HG03139 (cell line): ENCODE measurements around the gene KIR2DL3.
"Not testable (repeated sequence)": the region's sequence is repeated elsewhere in the genome, so short reads cannot be mapped to it uniquely, and the experiment has no call there.

Experiments
- ATAC-seq: cut with Tn5 transposase; IDR thresholded peaks from one replicate; pipeline ENCODE4 v1.9.1; 2021; ENCODE audit not compliant: unreplicated experiment

Gene KIR2DL3

GRCh38 chr19:54741950-54742349 lies 3.6 kb downstream of the KIR2DL3 start:
- ATAC-seq = not testable (repeated sequence)

GRCh38 chr19:54744080-54744479 lies 5.8 kb downstream of the KIR2DL3 start:
- not testable (repeated sequence) for ATAC-seq

DNA sequence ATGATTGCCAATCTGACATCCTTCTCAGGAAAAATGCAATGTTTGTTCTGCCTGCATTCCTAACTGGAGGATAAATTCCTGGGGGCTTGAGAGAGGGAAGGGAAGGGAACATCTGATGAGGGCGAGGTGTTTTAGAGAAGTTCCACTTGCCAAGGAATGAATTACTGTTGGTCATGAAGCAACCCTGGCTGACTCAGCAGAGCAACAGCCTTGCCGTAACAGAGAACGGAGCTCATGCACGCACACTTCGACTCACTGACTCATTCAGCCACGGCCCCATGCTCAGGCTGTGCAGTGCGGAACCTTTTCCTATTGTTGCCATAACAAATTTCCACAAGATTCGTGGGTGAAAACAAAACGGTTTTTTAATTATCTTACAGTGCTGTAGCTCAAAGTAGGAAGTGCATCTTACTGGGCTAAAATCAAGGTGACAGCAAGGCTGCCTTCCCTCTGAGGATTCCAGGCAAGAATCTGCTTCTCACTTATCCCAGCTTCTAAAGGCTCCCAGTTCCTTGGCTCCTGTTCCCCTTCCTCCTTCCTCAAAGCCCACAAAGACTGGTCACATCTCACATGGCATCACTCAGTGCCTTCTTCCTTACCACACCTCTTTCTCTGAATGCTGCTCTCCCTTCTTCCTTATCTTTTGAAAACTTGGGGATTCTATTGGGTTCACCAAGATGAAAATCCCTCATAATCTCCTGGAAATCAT lies 9.5 kb downstream of the KIR2DL3 start:
- not testable (repeated sequence) for ATAC-seq

DNA sequence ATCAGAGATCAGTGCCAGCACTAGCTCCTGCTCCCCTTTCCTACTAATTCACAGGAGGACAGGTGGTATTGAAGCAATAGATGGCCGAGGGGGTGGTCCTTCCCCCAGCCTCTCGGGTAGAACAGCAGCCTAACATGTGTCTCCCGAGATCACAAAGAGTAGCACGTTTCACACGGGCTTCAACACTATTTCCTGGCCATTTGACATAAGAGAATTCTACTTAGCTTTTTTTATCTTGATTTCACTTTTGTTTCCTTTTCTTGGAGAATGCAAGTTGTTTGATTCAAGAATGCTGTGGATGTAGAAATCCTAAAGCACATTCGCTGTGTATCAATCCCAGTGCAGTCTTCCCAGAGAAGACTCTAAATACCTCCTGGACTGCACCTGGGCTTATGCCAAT lies 12.0 kb downstream of the KIR2DL3 start:
- not testable (repeated sequence) for ATAC-seq

DNA sequence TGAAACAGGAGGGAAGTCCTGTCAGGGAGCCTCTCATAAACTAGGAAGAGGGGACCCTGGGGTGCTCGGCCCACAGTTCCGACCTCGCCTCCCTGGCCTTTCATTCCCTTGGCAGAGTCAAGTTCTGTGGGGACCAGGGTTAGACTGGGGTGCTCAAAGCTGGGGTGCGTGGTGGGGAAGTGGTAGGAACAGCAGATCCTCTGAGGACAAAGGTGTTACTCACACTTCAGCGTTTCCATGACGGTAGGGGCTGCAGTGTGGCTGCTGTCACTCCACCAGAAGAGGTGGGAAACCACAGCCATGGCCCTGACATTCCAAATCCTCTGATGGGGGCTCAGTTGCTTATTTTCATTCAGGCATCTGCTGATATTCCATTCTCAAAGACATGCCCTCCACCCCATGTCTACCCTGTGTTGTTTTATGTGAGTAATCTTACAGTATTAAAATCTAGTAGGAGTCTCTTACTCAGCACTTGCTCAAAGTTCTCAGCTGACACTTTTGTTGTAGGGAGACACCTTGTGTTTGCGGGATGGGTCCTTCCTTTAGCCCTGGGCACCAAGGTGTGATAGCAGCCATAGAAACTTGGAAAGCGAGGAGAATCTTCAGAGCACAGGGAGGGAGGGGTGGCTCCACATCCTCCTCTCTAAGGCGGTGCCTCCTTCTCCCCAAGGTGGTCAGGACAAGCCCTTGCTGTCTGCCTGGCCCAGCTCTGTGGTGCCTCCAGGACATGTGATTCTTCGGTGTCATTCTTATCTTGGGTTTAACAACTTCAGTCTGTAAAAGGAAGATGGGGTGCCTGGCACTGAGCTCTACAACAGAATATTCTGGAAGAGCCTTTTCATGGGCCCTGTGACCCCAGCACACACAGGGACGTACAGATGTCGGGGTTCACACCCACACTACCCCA lies 18.1 kb downstream of the KIR2DL3 start:
- ATAC-seq = not testable (repeated sequence)

DNA sequence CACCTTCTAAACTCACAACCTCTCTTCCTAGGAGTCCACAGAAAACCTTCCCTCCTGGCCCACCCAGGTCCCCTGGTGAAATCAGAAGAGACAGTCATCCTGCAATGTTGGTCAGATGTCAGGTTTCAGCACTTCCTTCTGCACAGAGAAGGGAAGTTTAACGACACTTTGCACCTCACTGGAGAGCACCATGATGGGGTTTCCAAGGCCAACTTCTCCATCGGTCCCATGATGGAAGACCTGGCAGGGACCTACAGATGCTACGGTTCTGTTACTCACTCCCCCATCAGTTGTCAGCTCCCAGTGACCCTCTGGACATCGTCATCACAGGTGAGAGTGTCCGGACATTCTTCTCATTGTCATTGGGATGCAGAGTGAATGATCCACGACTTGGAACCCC lies 20.3 kb downstream of the KIR2DL3 start:
- ATAC-seq = not testable (repeated sequence)

GRCh38 chr19:54764219-54764618 lies 25.9 kb downstream of the KIR2DL3 start:
- not testable (repeated sequence) for ATAC-seq

GRCh38 chr19:54766464-54766863 lies 28.2 kb downstream of the KIR2DL3 start:
- ATAC-seq = not testable (repeated sequence)

DNA sequence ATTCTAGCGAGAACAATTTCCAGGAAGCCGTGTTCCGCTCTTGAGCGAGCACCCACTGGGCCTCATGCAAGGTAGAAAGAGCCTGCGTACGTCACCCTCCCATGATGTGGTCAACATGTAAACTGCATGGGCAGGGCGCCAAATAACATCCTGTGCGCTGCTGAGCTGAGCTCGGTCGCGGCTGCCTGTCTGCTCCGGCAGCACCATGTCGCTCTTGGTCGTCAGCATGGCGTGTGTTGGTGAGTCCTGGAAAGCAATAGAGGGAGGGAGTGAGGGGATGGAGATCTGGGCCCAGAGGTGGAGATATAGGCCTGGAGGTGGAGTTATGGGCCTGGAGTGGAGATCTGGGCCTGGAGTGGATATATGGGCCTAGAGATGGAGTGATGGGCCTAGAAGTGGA lies 31.3 kb downstream of the KIR2DL3 start, which contains the start of gene KIR2DL1:
Gene KIR2DL1 (plus strand): TSS at position 148 of the 400 bp plus-strand sequence. CDS start 58 bp downstream, at position 206.
- ATAC-seq = not testable (repeated sequence)

DNA sequence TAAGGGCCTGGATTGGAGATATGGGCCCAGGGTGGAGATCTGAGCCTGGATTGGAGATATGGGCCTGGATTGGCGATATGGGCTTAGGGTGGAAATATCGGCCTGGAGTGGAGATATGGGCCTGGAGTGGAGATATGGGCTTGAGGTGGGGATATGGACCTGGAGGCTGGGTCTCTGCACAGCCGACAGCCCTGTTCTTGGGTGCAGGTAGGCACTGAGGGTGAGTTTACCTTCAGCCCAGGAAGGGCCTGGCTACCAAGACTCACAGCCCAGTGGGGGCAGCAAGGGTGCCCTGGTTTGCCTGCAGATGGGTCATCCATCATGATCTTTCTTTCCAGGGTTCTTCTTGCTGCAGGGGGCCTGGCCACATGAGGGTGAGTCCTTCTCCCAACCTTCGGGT lies 32.2 kb downstream of the KIR2DL3 start:
- not testable (repeated sequence) for ATAC-seq

- ATAC-seq = not testable (repeated sequence)
Measured at GRCh38 chr19:54771018-54771960, 33.0 kb downstream of the KIR2DL3 start.

DNA sequence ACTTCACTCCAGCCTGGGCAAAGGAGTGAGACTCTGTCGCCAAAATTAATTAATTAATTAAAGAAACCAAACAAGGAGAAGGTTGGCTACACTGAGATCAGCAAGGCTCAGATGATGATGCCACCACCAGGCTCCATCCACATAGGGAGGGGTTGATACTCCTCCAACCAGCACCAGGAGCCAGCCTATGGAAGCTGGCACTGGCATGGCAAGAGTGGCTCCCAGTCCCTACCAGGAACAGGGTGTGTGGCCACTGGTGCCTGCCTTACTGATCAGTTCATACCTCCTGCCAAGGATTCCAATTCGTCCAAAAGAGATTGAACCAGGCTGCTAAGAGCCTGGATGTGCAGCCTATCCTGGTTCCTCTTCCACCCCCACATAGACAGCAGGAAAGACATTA lies 34.4 kb downstream of the KIR2DL3 start:
- not testable (repeated sequence) for ATAC-seq

- ATAC-seq = not testable (repeated sequence)
Measured at GRCh38 chr19:54775095-54775815, 36.9 kb downstream of the KIR2DL3 start.

- not testable (repeated sequence) for ATAC-seq
Measured at GRCh38 chr19:54775830-54776229, 37.5 kb downstream of the KIR2DL3 start.

DNA sequence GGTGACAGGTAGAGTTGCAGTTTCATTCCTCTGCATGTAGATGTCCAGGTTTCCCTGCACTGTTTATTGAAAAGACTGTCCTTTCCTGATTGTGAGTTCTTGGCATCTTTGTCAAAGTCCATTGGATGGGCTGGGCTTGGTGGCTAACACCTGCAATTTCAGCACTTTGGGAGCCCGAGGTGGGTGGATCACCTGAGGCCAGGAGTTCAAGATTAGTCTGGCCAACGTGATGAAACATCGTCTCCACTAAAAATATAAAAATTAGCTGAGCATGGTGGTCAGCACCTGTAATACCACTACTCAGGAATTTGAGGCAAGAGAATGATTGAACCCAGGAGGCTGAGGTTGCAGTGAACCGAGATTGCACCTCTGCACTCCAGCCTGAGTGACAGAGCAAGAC lies 39.5 kb downstream of the KIR2DL3 start:
- not testable (repeated sequence) for ATAC-seq

- not testable (repeated sequence) for ATAC-seq
Measured at GRCh38 chr19:54778896-54779295, 40.6 kb downstream of the KIR2DL3 start.

GRCh38 chr19:54782916-54783315 lies 44.6 kb downstream of the KIR2DL3 start:
- ATAC-seq = not testable (repeated sequence)

DNA sequence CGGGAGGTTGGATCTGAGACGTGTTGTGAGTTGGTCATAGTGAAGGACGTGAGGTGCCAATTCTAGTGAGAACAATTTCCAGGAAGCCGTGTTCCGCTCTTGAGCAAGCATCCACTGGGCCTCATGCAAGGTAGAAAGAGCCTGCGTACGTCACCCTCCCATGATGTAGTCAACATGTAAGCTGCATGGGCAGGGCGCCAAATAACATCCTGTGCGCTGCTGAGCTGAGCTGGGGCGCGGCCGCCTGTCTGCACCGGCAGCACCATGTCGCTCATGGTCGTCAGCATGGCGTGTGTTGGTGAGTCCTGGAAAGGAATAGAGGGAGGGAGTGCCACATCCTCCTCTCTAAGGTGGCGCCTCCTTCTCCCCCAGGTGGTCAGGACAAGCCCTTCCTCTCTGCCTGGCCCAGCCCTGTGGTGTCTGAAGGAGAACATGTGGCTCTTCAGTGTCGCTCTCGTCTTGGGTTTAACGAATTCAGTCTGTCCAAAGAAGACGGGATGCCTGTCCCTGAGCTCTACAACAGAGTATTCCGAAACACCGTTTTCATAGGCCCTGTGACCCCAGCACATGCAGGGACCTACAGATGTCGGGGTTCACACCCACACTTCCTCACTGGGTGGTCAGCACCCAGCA lies 47.9 kb downstream of the KIR2DL3 start:
- ATAC-seq = not testable (repeated sequence)

GRCh38 chr19:54788154-54788553 lies 49.8 kb downstream of the KIR2DL3 start:
- not testable (repeated sequence) for ATAC-seq
